ENCODE data around the gene RRP8. TPM values are rescaled to one million over a fixed set of nuclear protein-coding genes. Genes with fewer than 3 reads are reported as not detected.

Gene RRP8
- total RNA-seq, 1 experiment from 2014 or later, result 16.0 TPM

GRCh38 chr11:6628526-6628925 lies 25.1 kb upstream of the RRP8 start:
- no peak overlapping the region for H2BK12ac ChIP-seq (ENCODE audit: insufficient read length, low read depth, low read length)
- no peak overlapping the region for H3K18ac ChIP-seq (ENCODE audit: insufficient read length, low read depth, low read length)
- no peaks in the 10 kb centered on the region for H3K4me1 ChIP-seq (ENCODE audit: insufficient read depth, low read length)
- peaks cover 3% of the 10 kb centered on the region in 2 experiments; a peak in 2 of 4 replicates for H3K4me1 Mint-ChIP-seq
- no peaks in the 10 kb centered on the region for H3K9me3 ChIP-seq (ENCODE audit: control insufficient read depth, low read depth, low read length)
- no peak overlapping the region for H3K27ac Mint-ChIP-seq
- no peaks in the 10 kb centered on the region for H4K20me1 ChIP-seq (ENCODE audit: control insufficient read depth, insufficient read depth, insufficient read length)
- H3K36me3 Mint-ChIP-seq (ENCODE audit: insufficient read depth in 1 of 3, low read depth in 3 of 3), result peaks cover 2 to 35% (median 17%) of the 10 kb centered on the region in 3 experiments
- H3T11ph ChIP-seq (ENCODE audit: low read length), result no peak overlapping the region
- TF ChIP-seq, protein P1, sequence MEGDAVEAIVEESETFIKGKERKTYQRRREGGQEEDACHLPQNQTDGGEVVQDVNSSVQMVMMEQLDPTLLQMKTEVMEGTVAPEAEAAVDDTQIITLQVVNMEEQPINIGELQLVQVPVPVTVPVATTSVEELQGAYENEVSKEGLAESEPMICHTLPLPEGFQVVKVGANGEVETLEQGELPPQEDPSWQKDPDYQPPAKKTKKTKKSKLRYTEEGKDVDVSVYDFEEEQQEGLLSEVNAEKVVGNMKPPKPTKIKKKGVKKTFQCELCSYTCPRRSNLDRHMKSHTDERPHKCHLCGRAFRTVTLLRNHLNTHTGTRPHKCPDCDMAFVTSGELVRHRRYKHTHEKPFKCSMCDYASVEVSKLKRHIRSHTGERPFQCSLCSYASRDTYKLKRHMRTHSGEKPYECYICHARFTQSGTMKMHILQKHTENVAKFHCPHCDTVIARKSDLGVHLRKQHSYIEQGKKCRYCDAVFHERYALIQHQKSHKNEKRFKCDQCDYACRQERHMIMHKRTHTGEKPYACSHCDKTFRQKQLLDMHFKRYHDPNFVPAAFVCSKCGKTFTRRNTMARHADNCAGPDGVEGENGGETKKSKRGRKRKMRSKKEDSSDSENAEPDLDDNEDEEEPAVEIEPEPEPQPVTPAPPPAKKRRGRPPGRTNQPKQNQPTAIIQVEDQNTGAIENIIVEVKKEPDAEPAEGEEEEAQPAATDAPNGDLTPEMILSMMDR (conservative IDR thresholded peaks at IDR 0.05), result no peak
- no peak overlapping the region for H3K56ac ChIP-seq (ENCODE audit: insufficient read length, low read depth, low read length)
- H3K27me3 ChIP-seq (ENCODE audit: insufficient read depth, low read length), result peaks cover 18% of the 10 kb centered on the region; the same call in 1 of the 2 replicates
- no peak overlapping the region for H2BK5ac ChIP-seq (ENCODE audit: insufficient read length, low read length)
- no peak overlapping the region for H3K23ac ChIP-seq (ENCODE audit: insufficient read length, low read depth, low read length)
- H4K8ac ChIP-seq (replicated peaks; ENCODE audit: insufficient read length, low read depth, low read length), result no peak overlapping the region
- H3K4ac ChIP-seq (ENCODE audit: low read depth, low read length), result no peak overlapping the region
- no peak overlapping the region for H4K5ac ChIP-seq (ENCODE audit: insufficient read length, low read depth, low read length)
- H3K27me3 Mint-ChIP-seq (ENCODE audit: low read depth), result peaks cover 49% of the 10 kb centered on the region
- no peak overlapping the region for H2AK5ac ChIP-seq (ENCODE audit: insufficient read length, low read length)
- H3K79me2 ChIP-seq (ENCODE audit: insufficient read depth, low read length), result no peaks in the 10 kb centered on the region
- peaks cover 9% of the 10 kb centered on the region for H3K23me2 ChIP-seq (ENCODE audit: insufficient read length, low read depth, low read length, poor library complexity, severe bottlenecking)
- no CpG with 5 or more reads among the region's 4 CpGs for WGBS (ENCODE audit: extremely low coverage, insufficient read length, low lambda C conversion rate)
- H3K14ac ChIP-seq (ENCODE audit: insufficient read depth, low read length), result no peak overlapping the region
- H3K27ac ChIP-seq (ENCODE audit: insufficient read length, low read depth, low read length), result no peak overlapping the region
- H4K91ac ChIP-seq (ENCODE audit: insufficient read length, low read depth, low read length), result no peak overlapping the region
- no peak overlapping the region for H2AFZ ChIP-seq (ENCODE audit: low read length)
- DNase-seq, result no peak
- 0 out of 5 replicates have a peak overlapping the region, but pooled peaks of 1 of the 2 experiments have one; percentile 20 for H3K4me3 Mint-ChIP-seq
- no peak overlapping the region for H2BK20ac ChIP-seq (ENCODE audit: low read depth, low read length, poor library complexity, severe bottlenecking)
- no peaks in the 10 kb centered on the region for H3K79me1 ChIP-seq (ENCODE audit: insufficient read depth, low read depth, low read length, poor library complexity, severe bottlenecking)
- H3K9ac ChIP-seq (ENCODE audit: extremely low read depth, insufficient read length, low read length), result no peak overlapping the region
- no peaks in the 10 kb centered on the region for H3K9me3 Mint-ChIP-seq
- no peak overlapping the region for H2BK120ac ChIP-seq (ENCODE audit: low read depth, low read length, poor library complexity, severe bottlenecking)
- H3K4me2 ChIP-seq (ENCODE audit: insufficient read depth, insufficient read length, low read length), result no peak overlapping the region
- no peak overlapping the region for H2BK15ac ChIP-seq (ENCODE audit: low read depth, low read length)
